ENCODE data around the gene SFRP4. TPM values are rescaled to one million over a fixed set of nuclear protein-coding genes. Genes with fewer than 3 reads are reported as not detected.
A peak's percentile ranks its signal among the peaks of the same experiment; 100 is the strongest.

The SFRP4 gene
- total RNA-seq, 1 donor from 2014 or later = 0.39 TPM

DNA sequence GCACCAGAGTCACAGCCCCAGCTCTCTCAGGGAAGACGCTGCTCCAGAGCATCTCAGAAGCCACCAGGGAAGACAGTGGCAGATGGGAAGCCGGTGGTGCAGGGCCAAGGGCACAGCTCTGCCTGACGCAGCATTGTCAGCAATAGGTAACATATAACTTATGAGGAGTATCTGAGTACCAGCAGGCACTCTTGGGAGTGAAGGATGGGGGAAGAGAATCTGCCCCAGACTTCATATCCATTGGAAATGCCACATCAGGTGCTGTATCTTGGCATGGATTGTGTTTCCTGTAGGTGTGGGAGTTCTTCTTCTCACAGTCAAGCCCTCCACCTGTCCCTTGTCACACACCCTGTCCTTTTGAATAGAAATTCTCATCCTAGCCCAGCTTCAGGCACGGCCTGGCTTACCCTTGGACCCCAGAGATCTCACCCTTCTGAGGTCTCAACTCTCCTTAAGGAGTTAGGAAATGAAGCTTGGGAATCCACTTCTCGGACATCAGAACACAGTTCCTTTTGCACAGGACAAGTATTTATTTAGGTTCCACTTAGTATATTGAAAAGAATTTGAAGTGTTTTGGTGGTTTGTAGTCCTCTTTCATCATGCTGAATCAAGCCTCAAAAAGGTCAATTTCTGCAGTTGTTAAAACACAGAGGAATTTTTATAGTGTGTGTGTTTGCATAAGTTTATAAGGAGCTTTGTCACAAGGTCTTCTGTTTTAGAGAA is 13.8 kb upstream of the SFRP4 start:
- FAIRE-seq = no peak
- Mint-ChIP-seq H3K27ac (ENCODE audit: unreplicated experiment) (no peak overlapping the region), H3K4me3 (ENCODE audit: unreplicated experiment) (no peak overlapping the region), H3K27me3 (ENCODE audit: low read depth, unreplicated experiment) (no peaks in the 10 kb centered on the region), H3K36me3 (ENCODE audit: low read depth, unreplicated experiment) (no peaks in the 10 kb centered on the region), H3K9me3 (ENCODE audit: unreplicated experiment) (peaks cover 2% of the 10 kb centered on the region), H3K4me1 (ENCODE audit: low read depth, unreplicated experiment) (peaks cover 3% of the 10 kb centered on the region)
- H3K9ac ChIP-seq (ENCODE audit: low read length) = peak overlapping the region; percentile 28
- peaks cover 14% of the 10 kb centered on the region for H3K4me1 ChIP-seq (ENCODE audit: insufficient read depth, low read length)
- peaks cover 24% of the 10 kb centered on the region for H3K79me2 ChIP-seq (ENCODE audit: insufficient read depth, low read length)
- H3K36me3 ChIP-seq (ENCODE audit: insufficient read depth, low read length) = no peaks in the 10 kb centered on the region
- H3K9me3 ChIP-seq (ENCODE audit: insufficient read depth, low read depth, low read length) = no peaks in the 10 kb centered on the region
- no peak overlapping the region for H2AFZ ChIP-seq (ENCODE audit: low read depth, low read length)
- H3K27me3 ChIP-seq (ENCODE audit: insufficient read depth, low read length) = no peaks in the 10 kb centered on the region
- H3K4me2 ChIP-seq (ENCODE audit: low read length) = peak overlapping the region; percentile 71
- TF ChIP-seq, protein P1, sequence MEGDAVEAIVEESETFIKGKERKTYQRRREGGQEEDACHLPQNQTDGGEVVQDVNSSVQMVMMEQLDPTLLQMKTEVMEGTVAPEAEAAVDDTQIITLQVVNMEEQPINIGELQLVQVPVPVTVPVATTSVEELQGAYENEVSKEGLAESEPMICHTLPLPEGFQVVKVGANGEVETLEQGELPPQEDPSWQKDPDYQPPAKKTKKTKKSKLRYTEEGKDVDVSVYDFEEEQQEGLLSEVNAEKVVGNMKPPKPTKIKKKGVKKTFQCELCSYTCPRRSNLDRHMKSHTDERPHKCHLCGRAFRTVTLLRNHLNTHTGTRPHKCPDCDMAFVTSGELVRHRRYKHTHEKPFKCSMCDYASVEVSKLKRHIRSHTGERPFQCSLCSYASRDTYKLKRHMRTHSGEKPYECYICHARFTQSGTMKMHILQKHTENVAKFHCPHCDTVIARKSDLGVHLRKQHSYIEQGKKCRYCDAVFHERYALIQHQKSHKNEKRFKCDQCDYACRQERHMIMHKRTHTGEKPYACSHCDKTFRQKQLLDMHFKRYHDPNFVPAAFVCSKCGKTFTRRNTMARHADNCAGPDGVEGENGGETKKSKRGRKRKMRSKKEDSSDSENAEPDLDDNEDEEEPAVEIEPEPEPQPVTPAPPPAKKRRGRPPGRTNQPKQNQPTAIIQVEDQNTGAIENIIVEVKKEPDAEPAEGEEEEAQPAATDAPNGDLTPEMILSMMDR (IDR thresholded peaks at IDR 0.05; ENCODE audit: insufficient read depth, low read depth, low read length) = no peak
- TF ChIP-seq EZH2 (IDR thresholded peaks at IDR 0.05; ENCODE audit: insufficient read depth, low read length) = no peak
- H3K4me3 ChIP-seq (ENCODE audit: insufficient read depth, low read depth, low read length) = no peak overlapping the region
- peak; percentile 89 for DNase-seq (ENCODE audit: low read depth)
- peaks cover 10% of the 10 kb centered on the region for H4K20me1 ChIP-seq (ENCODE audit: insufficient read depth, low read length)
- peak overlapping the region; percentile 62 for H3K27ac ChIP-seq (ENCODE audit: low read depth, low read length)

DNA sequence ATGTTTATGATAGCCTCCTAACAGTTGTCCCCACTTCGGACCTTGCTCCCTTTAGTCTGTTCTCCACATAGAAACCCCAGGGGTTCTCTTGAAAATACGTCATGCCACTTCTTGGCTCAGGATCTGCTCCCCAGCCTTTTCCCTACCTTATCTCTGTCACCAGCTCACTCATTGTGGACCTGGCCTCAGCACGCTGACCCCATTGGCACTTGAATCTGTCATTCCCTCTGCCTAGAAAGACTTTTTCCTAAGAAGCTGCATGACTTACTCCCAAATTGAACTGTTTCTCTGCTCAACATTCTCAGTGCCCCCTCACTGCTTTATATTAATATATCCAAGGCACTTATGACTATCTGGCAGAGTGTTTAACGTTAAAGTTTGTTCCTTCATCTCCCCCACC is 12.3 kb upstream of the SFRP4 start:
- Histone ChIP-seq H3K36me3 (ENCODE audit: insufficient read depth, low read length) (no peaks in the 10 kb centered on the region), H2AFZ (ENCODE audit: low read depth, low read length) (no peak overlapping the region), H3K4me3 (ENCODE audit: insufficient read depth, low read depth, low read length) (no peak overlapping the region), H3K27ac (ENCODE audit: low read depth, low read length) (no peak overlapping the region), H3K9ac (ENCODE audit: low read length) (no peak overlapping the region), H3K4me1 (ENCODE audit: insufficient read depth, low read length) (peaks cover 14% of the 10 kb centered on the region), H3K4me2 (ENCODE audit: low read length) (no peak overlapping the region), H3K9me3 (ENCODE audit: insufficient read depth, low read depth, low read length) (no peaks in the 10 kb centered on the region), H4K20me1 (ENCODE audit: insufficient read depth, low read length) (peaks cover 10% of the 10 kb centered on the region), H3K79me2 (ENCODE audit: insufficient read depth, low read length) (peaks cover 25% of the 10 kb centered on the region), H3K27me3 (ENCODE audit: insufficient read depth, low read length) (no peaks in the 10 kb centered on the region)
- Mint-ChIP-seq H3K9me3 (ENCODE audit: unreplicated experiment) (peaks cover 6% of the 10 kb centered on the region), H3K27me3 (ENCODE audit: low read depth, unreplicated experiment) (no peaks in the 10 kb centered on the region), H3K4me1 (ENCODE audit: low read depth, unreplicated experiment) (peaks cover 3% of the 10 kb centered on the region), H3K27ac (ENCODE audit: unreplicated experiment) (no peak overlapping the region), H3K4me3 (ENCODE audit: unreplicated experiment) (no peak overlapping the region), H3K36me3 (ENCODE audit: low read depth, unreplicated experiment) (peaks cover under 1% of the 10 kb centered on the region)
- DNase-seq (ENCODE audit: low read depth) = no peak
- TF ChIP-seq, protein P1 (IDR thresholded peaks at IDR 0.05; ENCODE audit: insufficient read depth, low read depth, low read length) = no peak
- TF ChIP-seq EZH2 (IDR thresholded peaks at IDR 0.05; ENCODE audit: insufficient read depth, low read length) = no peak
- no peak for FAIRE-seq
